CD4-positive, alpha-beta T cell treated with Interferon alpha-2 for 1 hour (primary cell): ENCODE measurements around the gene RAB10.
A peak's percentile ranks its signal among the peaks of the same experiment; 100 is the strongest.
"Not testable (repeated sequence)": the region's sequence is repeated elsewhere in the genome, so short reads cannot be mapped to it uniquely, and the experiment has no call there.

Source experiments
- DNase-seq, 2 donors: peaks; one replicate each; pipeline ENCODE4 v3.0.0-alpha.2; 2020 to 2022

Gene RAB10

DNA sequence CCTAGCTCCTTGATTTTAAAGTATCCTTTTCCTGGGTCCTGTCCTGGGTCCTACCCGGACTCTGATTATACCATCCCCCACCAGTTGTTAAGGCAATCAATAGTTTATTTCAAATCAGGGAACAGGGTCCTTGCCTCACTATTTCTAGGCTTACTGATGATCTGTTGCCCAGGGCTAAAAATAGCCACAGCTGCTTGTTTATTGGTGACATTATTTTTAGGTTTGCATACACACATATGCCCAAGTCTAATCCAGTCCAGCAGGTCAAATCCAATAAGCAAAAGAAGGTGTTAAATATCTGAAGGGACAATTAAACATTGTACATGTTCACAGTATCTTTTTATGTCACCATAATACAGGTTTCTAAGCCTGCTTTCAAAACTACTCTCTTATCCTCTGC is 66.0 kb downstream of the RAB10 start:
- no peak for DNase-seq

DNA sequence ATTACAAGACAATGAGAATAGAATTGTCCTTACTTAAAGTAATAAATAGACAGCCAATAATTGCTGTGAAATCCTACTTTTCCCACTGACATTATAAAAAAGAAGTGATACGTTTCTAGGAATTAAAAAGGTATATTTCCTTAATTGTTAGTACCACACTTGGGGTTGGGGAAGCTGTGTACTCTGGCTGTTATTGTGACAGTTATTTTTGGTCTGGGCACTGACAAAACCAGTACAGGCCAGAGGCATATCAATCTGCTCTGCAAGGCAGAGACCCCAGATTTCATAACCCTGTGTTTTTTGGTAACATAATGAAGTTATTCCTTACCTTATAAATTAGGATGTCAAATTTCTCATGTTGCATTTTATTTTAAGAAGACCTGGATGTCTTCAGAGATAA is 66.5 kb downstream of the RAB10 start:
- no peak for DNase-seq

DNA sequence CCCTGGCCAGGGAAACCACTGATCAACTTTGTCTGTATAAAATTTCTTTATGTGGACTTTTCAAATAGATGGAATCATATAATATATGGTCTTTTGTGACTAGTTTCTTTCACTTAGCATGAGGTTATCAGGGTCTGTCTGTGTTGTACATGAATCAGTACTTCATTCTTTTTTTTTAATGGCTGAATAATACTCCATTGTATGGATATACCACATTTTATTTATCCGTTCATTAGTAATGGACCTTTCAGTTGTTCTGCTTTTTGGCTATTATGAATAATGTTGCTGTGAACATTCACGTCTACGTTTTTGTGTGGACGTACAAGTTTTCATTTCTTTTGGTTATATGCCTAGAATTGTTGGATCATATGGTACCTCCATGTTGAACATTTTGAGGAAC is 69.9 kb downstream of the RAB10 start:
- DNase-seq, result no peak

DNA sequence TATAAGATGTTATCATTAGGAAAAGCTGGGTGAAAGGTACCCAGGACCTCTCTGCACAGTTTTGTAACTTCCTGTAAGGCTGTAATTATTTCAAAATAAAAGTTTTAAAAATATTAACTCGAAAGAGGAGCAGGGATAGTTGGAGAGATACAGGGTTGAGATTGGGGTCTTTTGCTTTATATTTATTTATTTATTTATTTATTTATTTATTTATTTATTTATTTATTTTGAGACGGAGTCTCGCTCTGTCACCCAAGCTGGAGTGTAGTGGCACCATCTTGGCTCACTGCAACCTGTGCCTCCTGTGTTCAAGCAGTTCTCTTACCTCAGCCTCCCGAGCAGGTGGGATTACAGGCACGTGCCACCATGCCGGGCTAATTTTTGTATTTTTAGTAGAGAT is 74.8 kb downstream of the RAB10 start:
- not testable (repeated sequence) for DNase-seq

DNA sequence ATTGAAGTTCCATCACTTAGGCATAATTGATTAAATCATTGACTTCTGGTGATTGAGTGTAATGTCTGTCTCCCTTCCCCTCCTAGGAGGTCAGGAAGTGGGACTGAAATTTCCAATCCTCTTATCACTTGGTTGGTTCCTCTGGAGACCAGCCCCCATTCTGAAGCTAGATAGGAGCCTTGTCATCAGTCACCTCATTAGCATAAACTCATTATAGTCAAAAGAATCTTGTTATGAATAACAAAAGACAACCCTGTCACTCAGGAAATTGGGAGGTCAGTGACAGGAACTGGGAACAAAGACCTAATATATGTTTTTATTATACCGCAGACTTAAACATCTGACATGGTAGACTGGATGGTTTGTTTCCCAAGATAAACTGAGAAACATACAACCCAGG is 78.3 kb downstream of the RAB10 start:
- no peak for DNase-seq

DNA sequence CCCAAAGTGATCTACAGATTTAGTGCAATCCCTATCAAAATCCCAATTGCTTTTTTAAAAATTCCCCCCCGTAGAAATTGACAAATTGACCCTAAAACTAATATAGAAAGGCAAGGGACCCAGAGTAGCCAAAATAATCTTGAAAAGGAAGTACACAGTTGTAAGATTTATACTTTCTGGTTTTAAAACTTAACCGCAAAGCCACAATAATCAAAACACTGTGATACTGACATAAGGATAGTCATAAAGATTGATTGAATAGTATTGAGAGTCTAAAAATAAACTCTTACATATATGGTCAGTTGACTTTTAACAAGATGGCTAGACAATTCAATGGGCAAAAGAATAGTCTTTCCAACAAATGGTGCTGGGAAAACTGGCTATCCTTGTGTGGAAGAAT is 80.3 kb downstream of the RAB10 start:
- no peak for DNase-seq

DNA sequence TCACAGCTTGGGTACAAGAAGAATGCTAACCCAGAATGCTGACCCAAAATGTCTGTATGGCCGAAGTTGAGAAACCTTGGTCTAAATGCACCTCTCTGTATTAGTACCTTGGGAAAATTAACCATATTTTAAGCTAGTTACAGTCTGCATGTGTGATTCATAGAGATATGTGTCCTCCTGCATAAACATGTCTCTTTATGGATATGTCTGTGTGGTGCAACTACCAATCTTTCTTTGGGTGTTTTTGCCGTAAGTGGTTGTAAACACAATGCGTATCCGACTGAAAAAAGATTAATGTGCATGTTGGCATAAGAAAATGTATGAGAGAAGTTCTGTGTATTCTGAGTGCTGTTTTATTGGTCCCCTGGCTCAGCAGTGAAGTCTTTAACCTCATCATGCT is 84.8 kb downstream of the RAB10 start:
- DNase-seq, result no peak

DNA sequence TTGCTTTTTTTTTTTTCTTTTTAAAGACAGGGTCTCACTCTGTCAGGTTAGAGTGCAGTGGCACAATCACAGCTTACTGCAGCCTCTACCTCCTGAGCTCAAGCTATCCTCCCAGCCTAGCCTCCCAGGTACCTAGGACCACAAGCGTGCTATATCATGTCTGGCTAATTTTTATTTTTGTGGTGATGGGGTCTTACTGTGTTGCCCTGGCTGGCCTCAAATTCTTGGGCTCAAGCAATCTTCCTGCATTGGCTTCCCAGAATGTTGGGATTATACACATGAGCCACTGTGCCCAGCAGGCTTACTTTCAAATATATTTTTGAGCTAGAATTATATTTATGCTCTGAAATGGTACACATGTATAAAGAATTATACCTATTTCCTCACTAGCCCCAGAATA is 85.6 kb downstream of the RAB10 start:
- no peak for DNase-seq

DNA sequence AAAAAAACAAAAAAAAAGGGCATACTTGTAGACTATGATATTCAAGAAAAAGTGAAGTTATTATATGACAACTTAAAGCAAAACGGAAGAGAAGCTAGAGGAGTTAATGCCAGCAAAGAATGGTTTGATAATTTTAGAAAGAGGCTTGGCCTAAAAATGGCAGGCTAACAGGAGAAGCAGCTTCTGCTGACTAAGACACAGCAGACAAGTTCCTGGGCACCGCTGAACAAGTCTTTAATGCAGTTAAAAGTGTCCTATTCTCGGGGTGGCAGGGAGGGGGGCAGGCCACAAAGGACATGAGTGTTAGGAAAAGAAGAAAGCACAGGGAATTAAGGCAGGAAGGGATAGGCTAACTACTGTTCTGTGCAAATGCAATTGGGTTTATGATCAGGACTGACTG is 88.7 kb downstream of the RAB10 start:
- no peak for DNase-seq

DNA sequence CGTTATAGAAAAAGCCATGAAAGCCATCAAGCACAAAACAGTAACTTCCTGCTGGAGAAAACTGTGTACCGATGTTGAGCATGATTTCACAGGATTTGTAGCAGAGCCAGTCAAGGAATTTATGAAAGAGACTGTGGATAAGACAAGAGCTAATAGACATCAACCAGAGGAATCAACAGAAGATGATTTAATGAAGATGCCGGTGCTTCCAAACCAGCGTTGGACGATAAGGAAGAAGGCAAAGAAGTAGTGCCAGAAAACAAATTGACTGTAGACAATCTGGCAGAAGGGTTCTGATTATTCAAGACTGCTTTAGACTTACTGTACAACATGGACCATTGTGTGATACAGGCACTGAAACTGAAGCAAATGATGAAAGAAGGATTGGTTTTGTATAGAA is 89.5 kb downstream of the RAB10 start:
- DNase-seq, result no peak

DNA sequence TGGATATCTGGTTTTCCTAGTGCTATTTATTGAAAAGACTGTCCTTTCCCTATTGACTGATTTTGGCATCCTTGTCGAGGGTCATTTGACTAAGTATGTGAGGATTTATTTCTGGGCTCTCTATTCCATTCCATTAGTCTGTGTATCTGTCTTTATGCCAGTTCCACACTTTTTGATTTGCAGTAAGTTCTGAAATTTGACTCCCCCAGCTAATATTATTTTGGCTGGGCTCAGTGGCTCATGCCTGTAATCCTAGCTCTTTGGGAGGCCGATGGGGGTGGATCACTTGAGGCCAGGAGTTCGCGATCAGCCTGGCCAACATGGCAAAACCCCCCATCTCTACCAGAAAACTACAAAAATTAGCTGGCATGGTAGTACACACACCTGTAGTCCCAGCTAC is 92.2 kb downstream of the RAB10 start:
- DNase-seq, result no peak

DNA sequence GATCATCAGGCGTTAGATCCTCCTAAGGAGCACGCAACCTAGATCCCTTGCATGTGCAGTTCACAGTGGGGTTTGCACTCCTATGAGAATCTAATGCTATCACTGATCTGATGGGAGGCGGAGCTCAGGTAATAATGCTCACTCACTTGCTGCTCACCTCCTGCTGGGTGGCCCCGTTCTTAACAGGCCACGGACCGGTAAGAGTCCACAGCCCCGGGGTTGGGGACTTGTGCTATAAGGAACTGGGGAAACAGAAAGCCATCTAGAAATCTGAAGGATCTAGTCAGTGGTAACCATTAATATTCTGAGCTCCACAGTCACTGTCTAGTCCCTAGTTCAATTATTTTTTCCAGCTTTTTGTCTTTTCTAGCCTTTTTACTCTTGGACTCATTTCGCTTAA is 94.3 kb downstream of the RAB10 start:
- DNase-seq, result no peak

DNA sequence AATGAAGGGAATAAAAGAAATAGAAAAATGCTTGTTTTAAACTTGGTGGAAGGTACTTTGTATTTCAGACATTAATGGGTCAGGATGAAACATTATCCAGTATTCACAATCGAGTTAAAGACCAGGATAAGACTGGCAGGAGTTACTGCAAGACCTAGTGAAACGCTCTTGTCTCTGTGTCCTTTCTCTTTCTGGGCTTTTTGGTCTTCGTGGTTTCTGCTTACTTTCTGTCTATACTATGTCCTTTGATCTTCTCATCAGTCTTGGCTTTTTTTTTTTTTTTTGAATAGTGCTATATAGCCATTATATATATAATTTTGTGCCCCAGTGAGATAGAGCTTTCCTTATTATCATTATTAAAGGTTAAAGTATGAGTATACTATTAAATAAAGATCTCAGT is 96.9 kb downstream of the RAB10 start:
- no peak for DNase-seq

DNA sequence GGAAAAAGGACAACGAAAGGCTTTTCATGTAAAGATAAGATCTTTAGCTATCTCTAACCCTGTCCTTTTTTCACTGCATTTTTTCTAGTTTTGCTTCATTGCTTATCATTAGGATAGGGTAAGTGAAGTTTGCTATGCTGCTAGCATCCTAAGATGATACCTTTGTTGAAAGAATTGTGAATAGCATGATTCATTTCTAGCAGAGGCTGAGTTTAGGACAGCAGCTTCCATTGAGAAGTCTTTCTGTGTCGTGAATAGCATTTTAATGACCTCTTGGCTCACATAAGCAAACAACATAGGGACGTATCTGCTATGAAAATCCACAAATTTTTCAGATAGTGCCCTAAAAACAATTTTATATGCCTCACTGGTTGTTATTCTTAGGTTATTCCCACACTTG is 102.6 kb downstream of the RAB10 start:
- DNase-seq, result no peak

DNA sequence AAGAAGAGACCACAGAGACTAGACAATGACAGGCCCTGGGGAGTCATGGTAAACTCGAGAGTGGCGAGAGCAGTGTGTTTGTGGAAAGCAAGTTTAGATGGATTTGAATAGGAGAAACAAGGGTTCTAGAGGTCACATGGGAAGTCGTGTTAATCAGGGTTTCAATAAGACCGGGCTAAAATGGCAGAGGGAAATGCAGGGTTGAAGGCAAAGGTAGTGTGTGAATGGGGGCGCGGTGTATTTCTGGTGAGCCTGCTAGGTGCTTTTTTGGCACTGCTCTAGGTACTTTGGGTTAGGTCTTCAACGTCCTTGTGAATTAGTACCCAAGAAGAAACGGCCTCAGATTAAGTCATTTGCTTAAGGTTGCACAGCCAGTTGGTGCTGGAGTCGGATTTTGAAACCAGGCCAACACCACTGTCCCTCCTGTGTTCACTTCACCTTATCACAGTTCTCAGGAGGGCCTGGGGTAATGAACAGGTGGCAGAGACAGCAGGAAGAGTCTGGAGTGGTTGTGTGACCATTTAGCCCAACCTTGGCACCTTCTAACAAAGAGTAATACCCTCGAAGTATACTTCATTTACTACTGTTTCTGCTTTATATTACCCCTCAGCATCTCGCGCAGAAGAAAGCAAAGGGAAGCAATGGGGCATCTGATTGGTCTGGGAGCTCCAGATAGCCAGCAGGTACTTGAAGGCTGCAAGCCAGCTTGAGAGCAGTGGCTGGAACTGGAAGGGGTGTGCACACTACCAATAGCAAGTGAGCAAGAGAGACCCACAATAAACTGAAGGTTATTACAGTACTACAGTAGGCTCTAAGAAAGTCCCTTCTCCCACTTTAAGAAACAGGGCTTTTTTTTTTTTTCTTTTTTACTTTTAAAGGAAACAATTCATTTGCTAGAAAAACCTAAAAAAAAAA is 105.6 kb downstream of the RAB10 start:
- DNase-seq, result no peak

DNA sequence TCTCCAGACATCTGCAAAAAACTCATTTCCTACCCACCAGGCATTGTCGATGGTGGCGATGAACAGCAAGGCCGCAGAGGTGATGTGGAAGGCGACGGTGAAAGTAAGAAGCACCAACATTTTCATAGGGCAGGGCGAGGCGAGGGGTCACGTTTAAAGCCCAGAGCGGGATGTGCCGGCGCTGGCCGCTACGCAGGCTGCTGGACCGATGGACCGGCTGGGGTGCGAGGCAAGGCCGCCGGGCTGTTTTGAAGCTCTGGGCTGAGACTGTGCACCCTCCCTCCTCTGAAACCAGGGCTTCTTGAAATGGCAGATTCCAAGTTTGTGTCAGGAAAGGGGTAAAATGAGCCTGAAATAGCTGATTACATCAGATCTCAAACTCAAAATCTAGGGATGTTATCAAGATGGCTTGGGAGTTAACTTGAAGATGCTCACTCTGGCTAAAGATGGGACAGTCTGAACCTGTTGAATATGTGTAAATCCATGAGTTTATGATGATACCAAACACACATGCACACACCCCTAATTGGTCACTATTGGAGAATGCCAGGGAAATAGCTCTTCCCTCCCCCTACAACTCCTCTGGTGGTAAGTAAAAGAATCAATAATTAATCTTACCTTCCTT is 107.4 kb downstream of the RAB10 start:
- no peak for DNase-seq

DNA sequence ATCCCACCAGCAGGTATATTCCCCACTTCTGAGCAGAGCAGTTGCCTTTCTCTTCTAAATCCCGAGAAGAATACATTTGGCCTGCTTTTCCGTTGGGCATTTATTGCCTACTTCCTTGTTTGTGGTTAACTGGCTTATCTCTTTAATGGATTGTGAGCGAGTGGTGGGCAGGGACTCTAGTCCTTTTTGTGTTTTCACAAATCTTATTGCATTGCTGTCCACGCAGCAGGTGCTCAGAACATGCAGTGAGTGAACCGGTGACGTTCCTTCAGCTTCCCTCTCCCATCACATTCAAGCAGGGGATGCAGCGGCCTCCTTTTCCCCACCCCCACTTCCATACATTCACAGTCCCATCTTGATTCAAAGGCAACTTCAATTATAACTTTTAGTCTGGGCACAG is 110.1 kb downstream of the RAB10 start:
- DNase-seq, result no peak

DNA sequence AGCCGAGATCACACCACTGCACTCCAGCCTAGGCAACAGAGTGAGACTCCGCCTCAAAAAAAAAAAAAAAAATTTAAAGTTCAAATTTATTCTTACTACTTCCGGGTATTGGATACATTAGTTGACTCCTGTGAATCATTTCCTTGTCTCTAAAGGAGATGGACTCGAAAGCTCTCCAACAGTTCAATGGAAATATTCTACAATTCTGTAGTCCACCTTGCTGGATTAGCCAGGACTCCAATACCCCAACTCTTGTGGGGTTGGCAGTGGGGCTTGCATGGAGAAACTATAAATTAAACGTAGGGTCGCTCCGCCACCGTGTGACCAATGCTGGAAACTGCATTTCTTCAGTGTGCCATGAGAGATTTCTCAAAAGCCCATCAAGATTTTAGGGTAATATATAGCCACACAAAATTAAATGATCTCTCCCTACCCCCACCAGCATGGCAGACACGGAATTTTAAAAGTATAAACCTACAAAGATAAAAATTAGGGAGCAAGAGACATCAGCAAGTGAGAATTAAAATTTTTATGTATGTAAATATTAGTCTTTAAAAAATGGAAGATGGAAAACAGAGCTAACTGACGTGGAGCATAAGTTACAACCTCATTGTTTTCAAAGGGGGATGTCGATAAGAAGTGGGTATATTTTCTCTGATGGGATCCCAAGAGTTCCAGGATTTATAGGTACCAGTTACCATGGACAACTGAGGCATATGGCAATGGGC is 111.2 kb downstream of the RAB10 start:
- peak; percentile 56 to 70 for DNase-seq

DNA sequence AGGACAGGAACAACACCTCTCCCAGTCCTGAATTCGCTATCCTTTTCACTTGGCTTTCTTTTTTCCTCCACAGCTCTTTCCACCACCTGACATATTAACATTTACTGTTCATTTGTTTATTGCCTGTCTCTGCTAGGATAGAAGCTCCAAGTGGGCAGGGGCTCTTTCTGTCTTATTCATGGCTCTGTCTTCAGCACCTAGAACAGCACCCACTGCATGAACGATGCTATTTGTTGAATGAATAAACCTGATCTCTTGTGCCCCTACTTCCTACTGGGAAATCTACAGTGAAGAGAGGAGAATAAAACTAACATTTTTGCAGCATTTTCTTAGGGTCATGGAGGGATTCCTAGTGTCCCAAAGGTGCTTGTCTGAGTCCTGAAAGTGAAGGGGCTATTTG is 114.6 kb downstream of the RAB10 start:
- DNase-seq, result no peak

DNA sequence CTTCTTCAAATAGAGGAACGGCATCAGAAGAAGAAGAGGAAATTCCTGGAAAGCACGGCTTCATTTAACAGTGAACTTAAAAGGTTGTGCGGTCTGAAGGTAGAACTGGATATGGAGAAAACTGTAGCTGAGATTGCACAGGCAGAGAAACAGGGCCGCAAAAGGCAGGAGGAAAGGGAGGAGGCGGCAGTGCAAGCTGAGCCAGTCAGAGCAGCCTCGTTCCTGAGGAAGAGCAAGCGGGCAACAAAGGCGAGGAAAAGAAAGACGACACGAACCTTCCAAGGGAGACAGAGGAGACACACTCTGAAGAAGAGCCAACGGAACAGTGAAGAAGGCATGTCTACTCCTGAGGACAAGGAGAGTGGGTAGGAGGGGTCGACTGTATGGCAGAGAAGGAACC is 116.4 kb downstream of the RAB10 start:
- DNase-seq, result no peak

DNA sequence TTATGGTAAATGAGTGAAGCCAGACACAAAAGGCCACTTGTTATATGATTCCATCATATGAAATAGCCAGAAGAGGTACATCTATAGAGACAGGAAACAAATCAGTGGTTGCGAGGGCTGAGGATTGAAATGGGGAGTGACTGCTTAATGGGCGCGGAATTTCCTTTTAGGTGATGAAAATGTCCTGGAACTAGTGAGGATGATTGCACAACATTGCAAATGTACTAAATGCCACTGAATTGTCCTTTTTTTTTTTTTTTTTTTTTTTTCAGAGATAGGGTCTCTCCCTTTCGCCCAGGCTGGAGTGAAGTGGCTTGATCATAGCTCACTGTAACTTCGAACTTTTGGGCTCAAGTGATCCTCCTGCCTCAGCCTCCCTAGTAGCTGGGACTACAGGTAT is 123.7 kb downstream of the RAB10 start:
- DNase-seq, result no peak

DNA sequence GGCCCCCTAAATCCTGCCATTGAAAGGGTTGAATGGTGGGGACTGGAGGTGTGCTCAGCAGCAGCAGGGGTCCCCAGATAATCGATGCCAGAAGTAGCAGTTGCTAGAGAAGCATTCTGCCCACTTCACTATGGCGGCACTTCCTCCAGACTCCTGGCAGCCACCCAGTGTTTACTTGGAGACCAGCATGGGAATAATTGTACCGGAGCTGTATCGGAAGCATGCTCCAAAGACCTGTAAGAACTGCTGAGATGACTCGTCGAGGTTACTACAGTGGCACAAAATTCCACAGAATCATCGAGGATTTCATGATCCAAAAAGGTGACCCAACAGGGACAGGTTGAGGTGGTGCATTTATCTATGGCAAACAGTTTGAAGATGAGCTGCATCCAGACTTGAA is 128.0 kb downstream of the RAB10 start:
- no peak for DNase-seq

DNA sequence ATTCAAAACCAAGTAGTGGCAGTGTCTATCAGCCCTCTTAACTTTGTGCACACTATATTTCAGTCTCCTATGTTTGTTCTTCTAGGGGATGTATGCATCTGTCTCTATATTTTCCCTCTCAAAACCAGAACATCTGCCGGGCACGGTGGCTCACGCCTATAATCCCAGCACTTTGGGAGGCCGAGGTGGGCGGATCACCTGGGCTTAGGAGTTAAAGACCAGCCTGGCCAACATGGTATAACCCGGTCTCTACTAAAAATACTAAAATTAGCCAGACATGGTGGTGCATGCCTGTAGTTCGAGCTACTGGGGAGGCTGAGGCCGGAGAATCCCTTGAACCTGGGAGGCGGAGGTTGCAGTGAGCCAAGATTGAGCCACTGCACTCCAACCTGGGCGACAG is 129.1 kb downstream of the RAB10 start:
- no peak for DNase-seq

DNA sequence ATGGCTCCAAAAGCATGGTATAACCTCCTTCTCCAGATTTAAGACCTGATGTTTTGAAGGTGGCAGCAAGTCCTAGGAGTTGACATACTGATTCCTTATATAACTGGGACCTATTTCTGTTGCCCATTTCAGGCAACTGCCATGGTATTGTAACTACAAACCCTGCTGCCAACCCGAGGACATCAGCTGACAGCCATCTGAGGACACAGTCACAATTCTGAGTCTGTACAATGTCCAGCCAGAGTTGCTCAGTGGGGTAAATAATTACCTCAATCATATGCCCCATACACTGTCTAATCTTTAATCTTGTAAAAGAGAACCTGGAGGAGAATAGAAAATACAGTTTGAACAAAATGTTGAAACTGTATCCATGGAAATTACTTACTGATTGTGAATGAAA is 130.3 kb downstream of the RAB10 start:
- DNase-seq, result no peak
